Ishikawa (cell line): Measurements from ENCODE around the gene RAF1.

Source experiments
- CEBPB ChIP-seq: IDR thresholded peaks from 2 replicates; pipeline ENCODE4 v1.6.1; 2012
- CREB1 ChIP-seq: IDR thresholded peaks from 2 replicates; pipeline ENCODE4 v1.6.1; 2012; ENCODE audit warnings: low read depth
- EGR1 ChIP-seq: IDR thresholded peaks from 2 replicates; pipeline ENCODE4 v1.6.1; 2012
- EP300 ChIP-seq: IDR thresholded peaks from 2 replicates; pipeline ENCODE4 v1.6.1; 2012; ENCODE audit warnings: borderline replicate concordance
- RAD21 ChIP-seq: IDR thresholded peaks from 2 replicates; pipeline ENCODE4 v1.6.1; 2012; ENCODE audit warnings: low read depth
- REST ChIP-seq: IDR thresholded peaks from 2 replicates; pipeline ENCODE4 v1.6.1; 2012; ENCODE audit warnings: low read depth, mild to moderate bottlenecking
- TAF1 ChIP-seq: IDR thresholded peaks from 2 replicates; pipeline ENCODE4 v1.6.1; 2012; ENCODE audit warnings: low read depth, mild to moderate bottlenecking
- TEAD4 ChIP-seq: IDR thresholded peaks from 2 replicates; pipeline ENCODE4 v1.6.1; 2012
- YY1 ChIP-seq: IDR thresholded peaks from 2 replicates; pipeline ENCODE4 v1.6.1; 2012; ENCODE audit warnings: low read depth

GRCh38 chr3:12702501-12702900, 38.6 kb upstream of the RAF1 start:
- TF ChIP-seq TAF1, result no peak
- TF ChIP-seq TEAD4, result no peak
- no peak for TF ChIP-seq YY1
- no peak for TF ChIP-seq REST
- TF ChIP-seq CEBPB, result no peak
- TF ChIP-seq RAD21, result no peak
- no peak for TF ChIP-seq EP300
- TF ChIP-seq CREB1, result no peak
- TF ChIP-seq EGR1, result no peak
